Measurements from ENCODE around the gene SHPK.

GRCh38 chr17:3683054-3683511 lies 47.0 kb upstream of the SHPK start:
- TF ChIP-seq, protein P1, sequence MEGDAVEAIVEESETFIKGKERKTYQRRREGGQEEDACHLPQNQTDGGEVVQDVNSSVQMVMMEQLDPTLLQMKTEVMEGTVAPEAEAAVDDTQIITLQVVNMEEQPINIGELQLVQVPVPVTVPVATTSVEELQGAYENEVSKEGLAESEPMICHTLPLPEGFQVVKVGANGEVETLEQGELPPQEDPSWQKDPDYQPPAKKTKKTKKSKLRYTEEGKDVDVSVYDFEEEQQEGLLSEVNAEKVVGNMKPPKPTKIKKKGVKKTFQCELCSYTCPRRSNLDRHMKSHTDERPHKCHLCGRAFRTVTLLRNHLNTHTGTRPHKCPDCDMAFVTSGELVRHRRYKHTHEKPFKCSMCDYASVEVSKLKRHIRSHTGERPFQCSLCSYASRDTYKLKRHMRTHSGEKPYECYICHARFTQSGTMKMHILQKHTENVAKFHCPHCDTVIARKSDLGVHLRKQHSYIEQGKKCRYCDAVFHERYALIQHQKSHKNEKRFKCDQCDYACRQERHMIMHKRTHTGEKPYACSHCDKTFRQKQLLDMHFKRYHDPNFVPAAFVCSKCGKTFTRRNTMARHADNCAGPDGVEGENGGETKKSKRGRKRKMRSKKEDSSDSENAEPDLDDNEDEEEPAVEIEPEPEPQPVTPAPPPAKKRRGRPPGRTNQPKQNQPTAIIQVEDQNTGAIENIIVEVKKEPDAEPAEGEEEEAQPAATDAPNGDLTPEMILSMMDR (IDR thresholded peaks at IDR 0.05; ENCODE audit: low read depth, low read length, missing input control): peak; percentile 84
- TF ChIP-seq SP1 (IDR thresholded peaks at IDR 0.05) (no peak), RAD21 (IDR thresholded peaks at IDR 0.05) (peak; percentile 71 to 84)
- TF ChIP-seq, protein P2, sequence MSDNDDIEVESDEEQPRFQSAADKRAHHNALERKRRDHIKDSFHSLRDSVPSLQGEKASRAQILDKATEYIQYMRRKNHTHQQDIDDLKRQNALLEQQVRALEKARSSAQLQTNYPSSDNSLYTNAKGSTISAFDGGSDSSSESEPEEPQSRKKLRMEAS (IDR thresholded peaks at IDR 0.05): no peak
